Stimulated activated CD4-positive, alpha-beta T cell treated with anti-CD3 and anti-CD28 coated beads, Interleukin-15, amount 100 ng/mL, for 24 hours (primary cell): ENCODE results near the gene ACACB.

Source experiments
- DNase-seq: peaks from one replicate; pipeline ENCODE4 v3.0.0-alpha.2; 2020

ACACB gene

GRCh38 chr12:109179927-109180326 is 63.5 kb downstream of the ACACB start:
- no peak for DNase-seq

GRCh38 chr12:109182041-109182839 is 65.9 kb downstream of the ACACB start:
- DNase-seq = no peak

GRCh38 chr12:109185441-109185840 is 69.1 kb downstream of the ACACB start:
- DNase-seq = no peak

GRCh38 chr12:109186993-109187653 is 70.7 kb downstream of the ACACB start:
- no peak for DNase-seq

- no peak for DNase-seq
These were observed 71.8 kb downstream of the ACACB start for GRCh38 chr12:109188108-109188712.

- no peak for DNase-seq
These were observed 72.9 kb downstream of the ACACB start for GRCh38 chr12:109189291-109189690.

GRCh38 chr12:109191621-109192250 is 75.3 kb downstream of the ACACB start:
- DNase-seq = no peak

GRCh38 chr12:109192358-109192757 is 76.0 kb downstream of the ACACB start:
- DNase-seq = no peak

GRCh38 chr12:109193896-109194295 is 77.5 kb downstream of the ACACB start:
- no peak for DNase-seq

GRCh38 chr12:109196332-109196731 is 79.9 kb downstream of the ACACB start:
- no peak for DNase-seq

- no peak for DNase-seq
These were observed 80.9 kb downstream of the ACACB start for GRCh38 chr12:109197327-109197726.

- no peak for DNase-seq
These were observed 82.9 kb downstream of the ACACB start for GRCh38 chr12:109199324-109199723.

GRCh38 chr12:109200825-109201495 is 84.6 kb downstream of the ACACB start:
- DNase-seq = no peak

- DNase-seq = no peak
These were observed 85.1 kb downstream of the ACACB start for GRCh38 chr12:109201496-109201885.

- DNase-seq = no peak
These were observed 86.4 kb downstream of the ACACB start for GRCh38 chr12:109202770-109203169.

- DNase-seq = no peak
These were observed 87.1 kb downstream of the ACACB start for GRCh38 chr12:109203480-109203879.

- DNase-seq = no peak
These were observed 92.7 kb downstream of the ACACB start for GRCh38 chr12:109209082-109209481.

GRCh38 chr12:109212460-109213115 is 96.2 kb downstream of the ACACB start:
- DNase-seq = no peak

- no peak for DNase-seq
These were observed 97.7 kb downstream of the ACACB start for GRCh38 chr12:109214131-109214530.

GRCh38 chr12:109218996-109219395 is 102.6 kb downstream of the ACACB start:
- DNase-seq = no peak

GRCh38 chr12:109219938-109220337 is 103.6 kb downstream of the ACACB start:
- no peak for DNase-seq

GRCh38 chr12:109221277-109221931 is 105.0 kb downstream of the ACACB start:
- DNase-seq = no peak
